B cell (primary cell): ENCODE results near the gene CYB5R3. TPM values are rescaled to one million over a fixed set of nuclear protein-coding genes. Genes with fewer than 3 reads are reported as not detected.

Source experiments
- ATAC-seq: fragments of 200-7000 bp; cut with Tn5 transposase; one replicate; pipeline ENCODE4 v1.10.0; 2021; ENCODE audit warnings: low read depth, mild to moderate bottlenecking, moderate number of reproducible peaks, moderate library complexity
- CTCF ChIA-PET: fragments of 350-600 bp; sonication (Branson Sonifier 250); formaldehyde crosslinking; loops from one replicate; lab custom pipeline; 2021; ENCODE audit warnings: antibody characterized with exemption, inconsistent platforms; lab: Charles Lee
- POLR2A ChIA-PET: fragments of 350-600 bp; sonication (Branson Sonifier 250); formaldehyde crosslinking; loops from one replicate; lab custom pipeline; 2021; ENCODE audit warnings: antibody characterized with exemption; lab: Charles Lee
- DNase-seq: peaks from one replicate; pipeline ENCODE4 v3.0.0; 2013
- H2AFZ ChIP-seq: 2 replicates; pipeline ENCODE4 v1.6.1; 2012; ENCODE audit warnings: mild to moderate bottlenecking, low read depth, low read length; ENCODE audit not compliant: insufficient read depth, poor library complexity, severe bottlenecking
- H3K27ac ChIP-seq, 2 donors: 1 replicate in 1 of 2; 2 replicates in 1 of 2; pipeline ENCODE4 v1.5.1; 2012 to 2013; ENCODE audit warnings: low read length in 2 of 2, mild to moderate bottlenecking in 2 of 2, moderate library complexity in 1 of 2
- H3K27me3 ChIP-seq, 4 experiments: fragments of 200-600 bp in 1 of 4; sonication (generic) in 1 of 4; replicated peaks in 1 of 4; 1 replicate in 2 of 4; 2 replicates in 2 of 4; pipeline versions ENCODE4 v1.6.1 to v1.7.0; 2013 to 2016; ENCODE audit warnings: low read length in 3 of 4, mild to moderate bottlenecking in 2 of 4, mixed read lengths in 1 of 4, moderate library complexity in 1 of 4; ENCODE audit not compliant: insufficient read depth in 4 of 4, control insufficient read depth in 3 of 4; ENCODE audit errors: control extremely low read depth in 1 of 4
- H3K36me3 ChIP-seq, 2 experiments: replicated peaks in 1 of 2; 1 replicate in 1 of 2; 2 replicates in 1 of 2; pipeline versions ENCODE4 v1.6.1 to v1.7.1; 2013; ENCODE audit warnings: low read length in 1 of 2; ENCODE audit not compliant: insufficient read depth in 2 of 2, control insufficient read depth in 1 of 2; ENCODE audit errors: control extremely low read depth in 1 of 2, extremely low read depth in 1 of 2
- H3K4me1 ChIP-seq, 2 donors: fragments of 200-600 bp in 1 of 2; sonication (generic) in 1 of 2; 1 replicate in 1 of 2; 2 replicates in 1 of 2; pipeline versions ENCODE4 v1.5.1 to v1.6.1; 2013 to 2017; ENCODE audit warnings: low read length in 2 of 2; ENCODE audit not compliant: control insufficient read depth in 2 of 2, insufficient read depth in 2 of 2
- H3K4me2 ChIP-seq: replicated peaks from 2 replicates; pipeline ENCODE3; 2012; ENCODE audit warnings: mild to moderate bottlenecking, low read depth, low read length; ENCODE audit not compliant: poor library complexity, severe bottlenecking
- H3K4me3 ChIP-seq, 5 experiments: fragments of 200-600 bp in 1 of 5; sonication (generic) in 1 of 5; 1 replicate in 3 of 5; 2 replicates in 2 of 5; pipeline versions ENCODE4 v1.5.1 to v1.7.0; 2011 to 2016; ENCODE audit warnings: low read length in 4 of 5, mild to moderate bottlenecking in 4 of 5, low read depth in 2 of 5, control low read depth in 1 of 5, moderate library complexity in 1 of 5; ENCODE audit not compliant: insufficient read depth in 1 of 5; ENCODE audit errors: control extremely low read depth in 1 of 5, extremely low read depth in 1 of 5
- H3K79me2 ChIP-seq: fragments of 200-600 bp; sonication (generic); one replicate; pipeline ENCODE4 v1.6.0; 2016; ENCODE audit warnings: low read length; ENCODE audit not compliant: control insufficient read depth, insufficient read depth
- H3K9ac ChIP-seq: fragments of 200-600 bp; sonication (generic); 2 replicates; pipeline ENCODE4 v1.6.1; 2017; ENCODE audit warnings: mild to moderate bottlenecking, low read length, moderate library complexity
- H3K9me3 ChIP-seq, 3 donors: one replicate each; pipeline versions ENCODE4 v1.6.1 to v1.7.1; 2013; ENCODE audit warnings: low read length in 2 of 3; ENCODE audit not compliant: control insufficient read depth in 2 of 3, insufficient read depth in 1 of 3; ENCODE audit errors: control extremely low read depth in 1 of 3
- H4K20me1 ChIP-seq: 2 replicates; pipeline ENCODE4 v1.6.0; 2012; ENCODE audit warnings: mild to moderate bottlenecking, low read length; ENCODE audit not compliant: insufficient read depth, control insufficient read depth, poor library complexity, severe bottlenecking
- H3K27ac Mint-ChIP-seq: one replicate; pipeline ENCODE4 v1.8.0; 2021; ENCODE audit warnings: mixed read lengths
- H3K27me3 Mint-ChIP-seq: one replicate; pipeline ENCODE4 v1.8.0; 2021; ENCODE audit warnings: mixed read lengths
- H3K4me1 Mint-ChIP-seq: one replicate; pipeline ENCODE4 v1.8.0; 2021; ENCODE audit warnings: mixed read lengths
- H3K4me3 Mint-ChIP-seq: one replicate; pipeline ENCODE4 v1.8.0; 2021; ENCODE audit warnings: mixed read lengths
- H3K9me3 Mint-ChIP-seq: one replicate; pipeline ENCODE4 v1.8.0; 2022; ENCODE audit warnings: mixed read lengths; ENCODE audit not compliant: insufficient read depth
- CTCF ChIP-seq: fragments of 200-600 bp; IDR thresholded peaks from one replicate; pipeline ENCODE4 v1.8.0; 2022; ENCODE audit warnings: antibody characterized with exemption, mild to moderate bottlenecking
- EZH2 ChIP-seq: IDR thresholded peaks from 2 replicates; pipeline ENCODE4 v1.6.1; 2012; ENCODE audit warnings: borderline replicate concordance, low read depth, mild to moderate bottlenecking, moderate library complexity, low read length; ENCODE audit not compliant: insufficient read depth, poor library complexity, severe bottlenecking
- WGBS: methylation state at CpG from one replicate; pipeline ENCODE4 v1.1.5; 2013; ENCODE audit warnings: missing lambda C conversion rate; ENCODE audit not compliant: insufficient coverage; 5-methylcytosine and 5-hydroxymethylcytosine counted together
- intact Hi-C: fragments of 100-400 bp; cut with micrococcal nuclease; formaldehyde crosslinking; loops from one replicate; pipeline ENCODE4 v1.10.0; 2022
- polyA plus RNA-seq: library from polyadenylated mRNA; depleted of rRNA; stranded (reverse); fragments of >200 nt; gene quantifications from 2 replicates; pipeline ENCODE4 v1.2.3, GENCODE V29; 2012
- total RNA-seq, 2 donors: library from RNA; stranded (reverse); fragments of 120-200 nt in 1 of 2; gene quantifications; 1 replicate in 1 of 2; 2 replicates in 1 of 2; pipeline versions ENCODE4 v1.2.3 to v1.2.4, GENCODE V29; 2013 to 2022

The CYB5R3 gene
- total and polyA plus RNA-seq, 2 donors (not counting 1 experiment from before 2014, with no cell fraction given) = 60.8 to 79.2 TPM

- intact Hi-C loops = loop anchor here (5.0 kb wide), 1 partner anchor 201 kb away; the partner anchor contains the start of gene ARFGAP3
Observed at GRCh38 chr22:42656578-42656977, 7.4 kb upstream of the CYB5R3 start.

More at GRCh38 chr22:42656578-42656977, 7.4 kb upstream of the CYB5R3 start:
- peak overlapping the region; percentile 50 for H3K27ac Mint-ChIP-seq
- TF ChIP-seq CTCF (no peak), EZH2 (no peak)
- peaks cover 33% of the 10 kb centered on the region for H3K4me1 Mint-ChIP-seq
- Histone ChIP-seq H3K79me2 (peaks cover 4% of the 10 kb centered on the region), H3K9me3 (no peaks in the 10 kb centered on the region), H3K27me3 (no peaks in the 10 kb centered on the region), H3K27ac (peak overlapping the region in 1 of 2 donors; percentile 91), H2AFZ (no peak overlapping the region), H3K36me3 (no peaks in the 10 kb centered on the region), H3K9ac (no peak overlapping the region), H3K4me3 (no peak overlapping the region), H3K4me1 (peaks cover 35 to 50% of the 10 kb centered on the region in 2 donors), H4K20me1 (no peaks in the 10 kb centered on the region), H3K4me2 (peak overlapping the region; percentile 66)
- WGBS = 93% methylated on average over 4 of the region's 8 CpGs
- POLR2A ChIA-PET = interaction anchor here (1.0 to 2.8 kb wide), 2 partner anchors 41 to 531 kb away, joined by 4 to 16 read pairs; partner anchors contain the start of genes POLDIP3 and TTLL12
- no peaks in the 10 kb centered on the region for H3K27me3 Mint-ChIP-seq
- peak overlapping the region; percentile 44 for H3K4me3 Mint-ChIP-seq
- CTCF ChIA-PET = interaction anchor here (0.7 to 2.1 kb wide), 5 partner anchors 18 to 84 kb away, joined by 3 to 23 read pairs (median 3); partner anchors contain the start of gene POLDIP3
- ATAC-seq (no peak), DNase-seq (no peak)
- H3K9me3 Mint-ChIP-seq = no peaks in the 10 kb centered on the region
